H1 (cell line): Measurements from ENCODE around the gene KRTAP4-12. TPM values are rescaled to one million over a fixed set of nuclear protein-coding genes. Genes with fewer than 3 reads are reported as not detected.

Source experiments
- CTCF ChIA-PET: fragments of 300-600 bp; sonication (Branson Sonifier 250); formaldehyde crosslinking; loops from one replicate; lab custom pipeline; 2021; ENCODE audit not compliant: partially characterized antibody; lab: Charles Lee
- POLR2A ChIA-PET: fragments of 300-600 bp; sonication (Branson Sonifier 250); formaldehyde crosslinking; loops from one replicate; lab custom pipeline; 2021; ENCODE audit warnings: inconsistent platforms; ENCODE audit not compliant: partially characterized antibody; lab: Charles Lee
- DNase-seq, 2 experiments: peaks; one replicate each; pipeline versions ENCODE4 v3.0.0 to v3.0.0-alpha.2; 2010 to 2022; ENCODE audit warnings: low spot score in 2 of 2, low read depth in 1 of 2, mixed read lengths in 1 of 2
- FAIRE-seq: peaks from 2 replicates; lab custom pipeline; 2011; peaks lifted over from hg19 to GRCh38; lab: Jason Lieb, UNC
- H2AFZ ChIP-seq: 2 replicates; pipeline ENCODE4 v1.8.1; 2012; ENCODE audit warnings: low read length, inconsistent platforms
- H2AK5ac ChIP-seq: 2 replicates; pipeline ENCODE4 v1.6.1; 2013; ENCODE audit warnings: low read depth, low read length
- H2BK120ac ChIP-seq: replicated peaks from 2 replicates; pipeline ENCODE3; 2013; ENCODE audit warnings: low read depth, low read length, inconsistent platforms
- H2BK12ac ChIP-seq: 2 replicates; pipeline ENCODE4 v1.6.1; 2013; ENCODE audit warnings: low read depth, low read length
- H2BK15ac ChIP-seq: 2 replicates; pipeline ENCODE4 v1.6.1; 2013; ENCODE audit warnings: low read length
- H2BK20ac ChIP-seq: 2 replicates; pipeline ENCODE4 v1.6.1; 2013; ENCODE audit warnings: low read length
- H2BK5ac ChIP-seq: 2 replicates; pipeline ENCODE4 v1.6.1; 2013; ENCODE audit warnings: low read depth, low read length
- H3K14ac ChIP-seq: 2 replicates; pipeline ENCODE4 v1.6.1; 2013; ENCODE audit warnings: inconsistent platforms; ENCODE audit not compliant: insufficient read length
- H3K18ac ChIP-seq: 2 replicates; pipeline ENCODE4 v1.6.1; 2013; ENCODE audit warnings: low read length; ENCODE audit errors: extremely low read depth
- H3K23ac ChIP-seq: 2 replicates; pipeline ENCODE4 v1.6.1; 2013; ENCODE audit warnings: inconsistent platforms; ENCODE audit not compliant: insufficient read length
- H3K23me2 ChIP-seq: 2 replicates; pipeline ENCODE4 v1.6.1; 2013; ENCODE audit warnings: low read depth, low read length
- H3K27ac ChIP-seq: 2 replicates; pipeline ENCODE4 v1.6.1; 2011; ENCODE audit warnings: low read depth, low read length, inconsistent platforms
- H3K27me3 ChIP-seq, 4 experiments: replicated peaks in 1 of 4; 1 replicate in 1 of 4; 2 replicates in 3 of 4; pipeline versions ENCODE4 v1.6.1 to v1.8.1; 2011 to 2013; ENCODE audit warnings: low read length in 3 of 4, mild to moderate bottlenecking in 3 of 4, inconsistent platforms in 2 of 4, mixed read lengths in 2 of 4, moderate library complexity in 1 of 4; ENCODE audit not compliant: control insufficient read depth in 3 of 4, insufficient read depth in 3 of 4; ENCODE audit errors: extremely low read depth in 1 of 4
- H3K36me3 ChIP-seq, 4 experiments: 2 replicates each; pipeline versions ENCODE4 v1.6.1 to v1.8.1; 2011 to 2013; ENCODE audit warnings: mild to moderate bottlenecking in 4 of 4, low read length in 3 of 4, moderate library complexity in 2 of 4, control low read depth in 1 of 4, inconsistent platforms in 1 of 4; ENCODE audit not compliant: insufficient read depth in 4 of 4, control insufficient read depth in 2 of 4
- H3K4ac ChIP-seq: replicated peaks from 2 replicates; pipeline ENCODE3; 2013; ENCODE audit warnings: low read length, low read depth, mixed read lengths, inconsistent platforms; ENCODE audit not compliant: insufficient read length
- H3K4me1 ChIP-seq, 4 experiments: replicated peaks in 1 of 4; 1 replicate in 1 of 4; 2 replicates in 3 of 4; pipeline versions ENCODE4 v1.6.1 to v1.8.1; 2011 to 2013; ENCODE audit warnings: low read length in 3 of 4, inconsistent platforms in 2 of 4, mixed read lengths in 1 of 4; ENCODE audit not compliant: insufficient read depth in 4 of 4, control insufficient read depth in 3 of 4
- H3K4me2 ChIP-seq, 2 experiments: 2 replicates each; pipeline versions ENCODE4 v1.6.1 to v1.8.1; 2011 to 2013; ENCODE audit warnings: low read depth in 2 of 2, low read length in 2 of 2, control low read depth in 1 of 2, inconsistent platforms in 1 of 2, mild to moderate bottlenecking in 1 of 2; ENCODE audit not compliant: insufficient read depth in 1 of 2
- H3K4me3 ChIP-seq, 4 experiments: fragments of 200-600, 300-600 bp in 1 of 4; sonication (generic), shearing (Covaris generic), sonication (Bioruptor Twin) in 1 of 4; 2 replicates each; pipeline versions ENCODE4 v1.5.1 to v1.8.1; 2011 to 2016; ENCODE audit warnings: low read length in 4 of 4, low read depth in 3 of 4, control low read depth in 2 of 4, inconsistent platforms in 2 of 4, mild to moderate bottlenecking in 2 of 4, mixed read lengths in 1 of 4, moderate library complexity in 1 of 4; ENCODE audit not compliant: insufficient read depth in 2 of 4; ENCODE audit errors: extremely low read depth in 1 of 4
- H3K56ac ChIP-seq: replicated peaks from 2 replicates; pipeline ENCODE3; 2013; ENCODE audit warnings: low read depth, mild to moderate bottlenecking, mixed read lengths, low read length, inconsistent platforms; ENCODE audit not compliant: insufficient read length
- H3K79me1 ChIP-seq: 2 replicates; pipeline ENCODE4 v1.6.1; 2013; ENCODE audit warnings: low read depth, low read length, control low read depth
- H3K79me2 ChIP-seq, 2 experiments: 2 replicates each; pipeline versions ENCODE4 v1.6.1 to v1.8.1; 2012 to 2013; ENCODE audit warnings: low read length in 2 of 2, mild to moderate bottlenecking in 2 of 2, inconsistent platforms in 1 of 2; ENCODE audit not compliant: insufficient read depth in 2 of 2, control insufficient read depth in 1 of 2
- H3K9ac ChIP-seq, 4 experiments: replicated peaks in 1 of 4; 1 replicate in 1 of 4; 2 replicates in 3 of 4; pipeline versions ENCODE4 v1.6.1 to v1.8.1; 2011 to 2013; ENCODE audit warnings: low read depth in 3 of 4, low read length in 3 of 4, control low read depth in 2 of 4, mild to moderate bottlenecking in 2 of 4, moderate library complexity in 2 of 4, inconsistent platforms in 1 of 4; ENCODE audit errors: extremely low read depth in 1 of 4
- H3K9me3 ChIP-seq, 2 experiments: 2 replicates each; pipeline versions ENCODE4 v1.6.1 to v1.8.1; 2012 to 2013; ENCODE audit warnings: mild to moderate bottlenecking in 2 of 2, moderate library complexity in 2 of 2, control low read depth in 1 of 2, inconsistent platforms in 1 of 2, low read depth in 1 of 2, low read length in 1 of 2, mixed read lengths in 1 of 2; ENCODE audit not compliant: insufficient read depth in 2 of 2
- H4K20me1 ChIP-seq, 2 experiments: replicated peaks in 1 of 2; 2 replicates each; pipeline versions ENCODE3 to v1.8.1; 2011 to 2013; ENCODE audit warnings: inconsistent platforms in 2 of 2, low read length in 2 of 2, mild to moderate bottlenecking in 1 of 2; ENCODE audit not compliant: insufficient read depth in 2 of 2, control insufficient read depth in 1 of 2
- H4K5ac ChIP-seq: 2 replicates; pipeline ENCODE4 v1.6.1; 2013; ENCODE audit warnings: low read length, low read depth, mixed read lengths, inconsistent platforms; ENCODE audit not compliant: insufficient read length
- H4K8ac ChIP-seq: 2 replicates; pipeline ENCODE4 v1.8.0; 2013; ENCODE audit warnings: mild to moderate bottlenecking, moderate library complexity, low read length, inconsistent platforms; ENCODE audit not compliant: insufficient read depth; ENCODE audit errors: extremely low read depth
- H4K91ac ChIP-seq: replicated peaks from 2 replicates; pipeline ENCODE3; 2013; ENCODE audit warnings: low read length, mixed read lengths, inconsistent platforms; ENCODE audit not compliant: insufficient read length
- BCL11A ChIP-seq, 2 experiments: IDR thresholded peaks; one replicate each; pipeline ENCODE4 v1.6.1; 2011; ENCODE audit warnings: low read depth in 2 of 2, low read length in 2 of 2, mild to moderate bottlenecking in 2 of 2
- CBX8 ChIP-seq: fragments of 300-800, 300-1000 bp; sonication (generic); IDR thresholded peaks from 2 replicates; pipeline ENCODE4 v1.7.1; 2016; ENCODE audit warnings: low read depth, low read length, borderline replicate concordance
- JUND ChIP-seq: IDR thresholded peaks from 2 replicates; pipeline ENCODE4 v1.6.1; 2011; ENCODE audit warnings: mild to moderate bottlenecking, improper control_type of control experiment, low read length
- RBBP5 ChIP-seq: IDR thresholded peaks from 2 replicates; pipeline ENCODE4 v1.7.1; 2012; ENCODE audit warnings: low read depth, mild to moderate bottlenecking, inconsistent platforms, low read length, moderate library complexity, borderline replicate concordance
- RNF2 ChIP-seq: fragments of 200-900, 300-1000 bp; sonication (generic); IDR thresholded peaks from 2 replicates; pipeline ENCODE4 v1.7.1; 2016; ENCODE audit warnings: borderline replicate concordance, low read depth, mild to moderate bottlenecking, antibody characterized with exemption, low read length; ENCODE audit not compliant: poor library complexity, severe bottlenecking; ENCODE audit errors: missing control alignments
- SAP30 ChIP-seq: fragments of 300-600 bp; sonication (generic); IDR thresholded peaks from 2 replicates; pipeline ENCODE4 v1.7.1; 2012; ENCODE audit warnings: low read length, moderate library complexity, mild to moderate bottlenecking, inconsistent platforms; ENCODE audit not compliant: insufficient read depth, insufficient replicate concordance
- SIX5 ChIP-seq: IDR thresholded peaks from 2 replicates; pipeline ENCODE4 v1.6.1; 2011; ENCODE audit warnings: mild to moderate bottlenecking, low read depth, low read length
- TBP ChIP-seq: IDR thresholded peaks from 2 replicates; pipeline ENCODE4 v1.6.1; 2011; ENCODE audit warnings: low read depth, low read length, improper control_type of control experiment
- polyA plus RNA-seq, 7 experiments: library from polyadenylated mRNA; depleted of rRNA in 3 of 7; stranded (reverse) in 5 of 7; unstranded in 2 of 7; fragments of >200 nt in 5 of 7; fragments of 200-250 nt in 2 of 7; gene quantifications; 1 replicate in 5 of 7; 2 replicates in 1 of 7; 4 replicates in 1 of 7; pipeline versions ENCODE4 v1.2.1 to v1.2.3, GENCODE V29; 2011 to 2013; ENCODE audit warnings: missing spikeins in 2 of 7, mixed read lengths in 2 of 7
- total RNA-seq: library from RNA; stranded (reverse); fragmentation: NEBNext Ultra II Directional; extraction: Animal tissue kit (Norgen Biotek cat#: 25700); gene quantifications from 2 replicates; pipeline ENCODE4 v1.2.1, GENCODE V29; 2021
- TF ChIP-seq, protein P1 (sequence below): IDR thresholded peaks from 2 replicates; pipeline ENCODE4 v1.6.1; 2012; ENCODE audit warnings: inconsistent platforms

The KRTAP4-12 gene
- total and polyA plus RNA-seq, 2 of the 8 experiments (the other 6 are each of a cell fraction or from before 2014, with no cell fraction given): not detected

DNA sequence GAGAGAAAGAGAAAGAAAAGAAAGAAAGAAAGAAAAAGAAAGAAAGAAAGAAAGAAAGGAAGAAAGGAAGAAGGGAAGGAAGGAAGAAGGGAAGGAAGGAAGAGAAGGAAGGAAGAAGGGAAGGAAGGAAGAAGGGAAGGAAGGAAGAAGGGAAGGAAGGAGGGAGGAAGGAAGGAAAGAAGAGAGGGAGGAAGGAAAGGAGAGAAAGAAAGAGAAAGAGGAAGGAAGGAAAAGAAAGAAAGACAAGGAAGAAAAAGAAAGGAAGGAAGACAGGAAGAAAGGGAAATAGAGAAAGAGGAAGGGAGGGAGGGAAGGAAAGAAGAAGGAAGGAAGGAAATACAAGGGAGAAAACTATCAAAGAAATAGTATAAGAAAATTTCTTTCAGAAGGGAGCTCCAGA is 47.2 kb downstream of the KRTAP4-12 start:
- no peak overlapping the region for H2BK5ac ChIP-seq
- no peak for FAIRE-seq
- no peak overlapping the region for H2BK120ac ChIP-seq
- H3K27ac ChIP-seq: no peak overlapping the region
- no peak for DNase-seq
- H3K56ac ChIP-seq: no peak overlapping the region
- H4K8ac ChIP-seq: no peak overlapping the region
- H2AK5ac ChIP-seq: no peak overlapping the region
- H4K20me1 ChIP-seq: no peaks in the 10 kb centered on the region
- no peak overlapping the region for H3K9ac ChIP-seq
- no peak overlapping the region for H4K5ac ChIP-seq
- H3K79me2 ChIP-seq: no peaks in the 10 kb centered on the region
- H3K14ac ChIP-seq: no peak overlapping the region
- TF ChIP-seq TBP: no peak
- TF ChIP-seq RBBP5: no peak
- no peak for TF ChIP-seq CBX8
- no peak for TF ChIP-seq BCL11A (IDR thresholded peaks at IDR 0.05; ENCODE audit: low read depth in 2 of 2, low read length in 2 of 2)
- no peak for TF ChIP-seq JUND
- no peak for TF ChIP-seq RNF2
- TF ChIP-seq, protein P1, sequence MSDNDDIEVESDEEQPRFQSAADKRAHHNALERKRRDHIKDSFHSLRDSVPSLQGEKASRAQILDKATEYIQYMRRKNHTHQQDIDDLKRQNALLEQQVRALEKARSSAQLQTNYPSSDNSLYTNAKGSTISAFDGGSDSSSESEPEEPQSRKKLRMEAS: no peak
- TF ChIP-seq SIX5: no peak
- no peak for TF ChIP-seq SAP30
- no peaks in the 10 kb centered on the region for H3K9me3 ChIP-seq
- no peaks in the 10 kb centered on the region for H3K79me1 ChIP-seq
- H2BK12ac ChIP-seq: no peak overlapping the region
- H3K23ac ChIP-seq: no peak overlapping the region
- no peak overlapping the region for H3K18ac ChIP-seq
- ChIA-PET POLR2A (no interaction called here), CTCF (no interaction called here)
- H3K4ac ChIP-seq: no peak overlapping the region
- no peak overlapping the region for H2BK15ac ChIP-seq
- no peak overlapping the region for H4K91ac ChIP-seq
- no peak overlapping the region for H2AFZ ChIP-seq
- no peaks in the 10 kb centered on the region for H3K4me1 ChIP-seq
- H2BK20ac ChIP-seq: no peak overlapping the region
- no peaks in the 10 kb centered on the region for H3K36me3 ChIP-seq
- H3K27me3 ChIP-seq: no peaks in the 10 kb centered on the region
- H3K23me2 ChIP-seq: no peaks in the 10 kb centered on the region
- H3K4me3 ChIP-seq: no peak overlapping the region
- H3K4me2 ChIP-seq: no peak overlapping the region
